ENCODE measurements around the gene CNOT6. TPM values are rescaled to one million over a fixed set of nuclear protein-coding genes. Genes with fewer than 3 reads are reported as not detected.
"Not testable (repeated sequence)": the region's sequence is repeated elsewhere in the genome, so short reads cannot be mapped to it uniquely, and the experiment has no call there.

The CNOT6 gene
- total and polyA plus RNA-seq, 8 donors = 4.7 to 38.2 (median 12.5) TPM

GRCh38 chr5:180498378-180498777 lies 4.2 kb downstream of the CNOT6 start:
- intact Hi-C loops (cut with DNase I; ENCODE audit: low total_unique reads) = no loop called here
- no peaks in the 10 kb centered on the region for H3K9me3 ChIP-seq
- DNase-seq = no peak
- no peaks in the 10 kb centered on the region for H3K27me3 ChIP-seq
- H3K4me3 ChIP-seq = no peak overlapping the region
- no peak overlapping the region for H3K27ac ChIP-seq
- H3K36me3 ChIP-seq = no peaks in the 10 kb centered on the region
- 73 to 92% (median 88%) methylated on average over 3 of the region's 3 CpGs for WGBS, 5 donors
- H3K4me1 ChIP-seq = peaks cover 15 to 71% (median 47%) of the 10 kb centered on the region in 4 donors
- TF ChIP-seq POLR2AphosphoS5 (IDR thresholded peaks at IDR 0.05) = no peak
- no peak for TF ChIP-seq EP300 (IDR thresholded peaks at IDR 0.05)
- TF ChIP-seq POLR2A (IDR thresholded peaks at IDR 0.05) = no peak
- no peak for TF ChIP-seq CTCF (IDR thresholded peaks at IDR 0.05)

GRCh38 chr5:180499684-180500083 lies 5.5 kb downstream of the CNOT6 start:
- intact Hi-C loops (cut with DNase I; ENCODE audit: low total_unique reads) = no loop called here
- H3K4me1 ChIP-seq = peaks cover 15 to 71% (median 46%) of the 10 kb centered on the region in 4 donors
- peak in 1 of 2 donors; percentile 43 for DNase-seq
- H3K36me3 ChIP-seq = no peaks in the 10 kb centered on the region
- no peak overlapping the region for H3K27ac ChIP-seq
- H3K4me3 ChIP-seq = no peak overlapping the region
- 23 to 44% (median 35%) methylated on average over 3 of the region's 3 CpGs for WGBS, 5 donors
- H3K9me3 ChIP-seq = no peaks in the 10 kb centered on the region
- H3K27me3 ChIP-seq = no peaks in the 10 kb centered on the region
- TF ChIP-seq POLR2A (IDR thresholded peaks at IDR 0.05) = no peak
- no peak for TF ChIP-seq EP300 (IDR thresholded peaks at IDR 0.05)
- TF ChIP-seq POLR2AphosphoS5 (IDR thresholded peaks at IDR 0.05) = no peak
- no peak for TF ChIP-seq CTCF (IDR thresholded peaks at IDR 0.05)

GRCh38 chr5:180500300-180500699 lies 6.1 kb downstream of the CNOT6 start:
- H3K27me3 ChIP-seq; H3K36me3 ChIP-seq; H3K4me3 ChIP-seq; H3K9me3 ChIP-seq; H3K27ac ChIP-seq; intact Hi-C loops (cut with DNase I; ENCODE audit: low total_unique reads); DNase-seq: not testable (repeated sequence)
- peaks cover 12 to 67% (median 42%) of the 10 kb centered on the region in 4 donors for H3K4me1 ChIP-seq
- 91 to 96% (median 93%) methylated on average over 9 of the region's 9 CpGs for WGBS, 5 donors

GRCh38 chr5:180507661-180508060 lies 13.5 kb downstream of the CNOT6 start:
- WGBS, 5 donors = 67 to 82% (median 77%) methylated on average over 6 of the region's 6 CpGs
- TF ChIP-seq CTCF (IDR thresholded peaks at IDR 0.05) (no peak), POLR2AphosphoS5 (IDR thresholded peaks at IDR 0.05) (no peak), POLR2A (IDR thresholded peaks at IDR 0.05) (no peak), EP300 (IDR thresholded peaks at IDR 0.05) (no peak)

GRCh38 chr5:180515294-180515693 lies 21.1 kb downstream of the CNOT6 start:
- intact Hi-C loops (cut with DNase I; ENCODE audit: low total_unique reads) = no loop called here
- Histone ChIP-seq H3K4me3 (no peak overlapping the region), H3K27me3 (no peaks in the 10 kb centered on the region), H3K36me3 (no peaks in the 10 kb centered on the region), H3K9me3 (no peaks in the 10 kb centered on the region), H3K4me1 (peaks cover 0 to 30% (median 15%) of the 10 kb centered on the region in 4 donors), H3K27ac (no peak overlapping the region)
- TF ChIP-seq EP300 (IDR thresholded peaks at IDR 0.05) (no peak), POLR2A (IDR thresholded peaks at IDR 0.05) (no peak), POLR2AphosphoS5 (IDR thresholded peaks at IDR 0.05) (no peak)
- 88 to 95% (median 93%) methylated on average over 3 of the region's 3 CpGs for WGBS, 5 donors
- no peak for DNase-seq

More at GRCh38 chr5:180507661-180508060, 13.5 kb downstream of the CNOT6 start:
- Histone ChIP-seq H3K27ac (no peak overlapping the region), H3K27me3 (no peaks in the 10 kb centered on the region), H3K36me3 (no peaks in the 10 kb centered on the region), H3K4me3 (no peak overlapping the region), H3K4me1 (peaks cover 0 to 28% (median 13%) of the 10 kb centered on the region in 4 donors), H3K9me3 (no peaks in the 10 kb centered on the region)
- no peak for DNase-seq
- intact Hi-C loops (cut with DNase I; ENCODE audit: low total_unique reads) = no loop called here

GRCh38 chr5:180515974-180516373 lies 21.8 kb downstream of the CNOT6 start:
- 96 to 98% (median 97%) methylated on average over 7 of the region's 7 CpGs for WGBS, 5 donors

More at GRCh38 chr5:180515974-180516373, 21.8 kb downstream of the CNOT6 start:
- H3K9me3 ChIP-seq; H3K36me3 ChIP-seq; H3K27ac ChIP-seq; DNase-seq; H3K27me3 ChIP-seq; intact Hi-C loops (cut with DNase I; ENCODE audit: low total_unique reads); H3K4me3 ChIP-seq: not testable (repeated sequence)
- H3K4me1 ChIP-seq = peaks cover 0 to 26% (median 14%) of the 10 kb centered on the region in 4 donors

Measured in stomach (tissue), 9 donors.